ENCODE data around the gene ATP5F1D. TPM values are rescaled to one million over a fixed set of nuclear protein-coding genes. Genes with fewer than 3 reads are reported as not detected.

The ATP5F1D gene
- total RNA-seq, 2 experiments from 2014 or later: 171 to 173 TPM

DNA sequence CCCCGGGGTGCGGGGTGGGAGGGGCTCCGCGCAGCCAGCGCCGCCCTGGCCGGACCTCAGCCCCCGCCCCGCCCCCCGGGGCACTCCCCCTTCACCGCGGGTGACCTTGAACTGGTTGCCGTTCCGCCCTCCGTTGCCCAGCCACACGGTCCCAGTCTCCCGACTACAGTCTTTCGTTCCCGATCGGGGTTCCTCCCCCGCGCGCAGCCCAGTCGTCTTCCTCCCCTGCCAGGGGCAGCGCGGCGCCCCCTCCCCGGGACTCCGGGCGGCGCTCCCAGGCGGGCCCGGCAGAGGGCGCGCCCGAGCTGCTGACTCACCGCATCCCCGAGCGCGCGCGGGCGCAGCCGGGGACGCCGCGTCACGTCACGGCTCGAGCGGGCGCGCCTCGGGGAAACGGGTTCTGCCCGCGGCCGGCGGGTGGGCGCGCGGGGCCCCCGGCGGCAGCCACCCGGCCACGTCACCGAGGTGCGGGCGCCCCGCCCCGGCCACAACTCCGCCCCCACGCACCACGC, 7.3 kb downstream of the ATP5F1D start:
- POLR2A ChIA-PET: interaction anchor here (1.0 to 1.6 kb wide), 5 partner anchors 12 to 228 kb away, joined by 3 to 12 read pairs (median 3); partner anchors contain the start of genes CIRBP, RNU6-2 and TMEM259
- Mint-ChIP-seq H3K4me3 (peak overlapping the region; percentile 78), H3K9me3 (no peaks in the 10 kb centered on the region), H3K36me3 (ENCODE audit: low read depth) (peaks cover 23% of the 10 kb centered on the region), H3K27me3 (no peaks in the 10 kb centered on the region), H3K27ac (peak overlapping the region; percentile 84), H3K4me1 (peaks cover 14% of the 10 kb centered on the region)
- peak; percentile 84 for DNase-seq
- CTCF ChIA-PET: interaction anchor here (0.5 to 1.0 kb wide), 2 partner anchors 17 to 159 kb away, joined by 3 to 4 read pairs; no protein-coding TSS in a partner anchor

DNA sequence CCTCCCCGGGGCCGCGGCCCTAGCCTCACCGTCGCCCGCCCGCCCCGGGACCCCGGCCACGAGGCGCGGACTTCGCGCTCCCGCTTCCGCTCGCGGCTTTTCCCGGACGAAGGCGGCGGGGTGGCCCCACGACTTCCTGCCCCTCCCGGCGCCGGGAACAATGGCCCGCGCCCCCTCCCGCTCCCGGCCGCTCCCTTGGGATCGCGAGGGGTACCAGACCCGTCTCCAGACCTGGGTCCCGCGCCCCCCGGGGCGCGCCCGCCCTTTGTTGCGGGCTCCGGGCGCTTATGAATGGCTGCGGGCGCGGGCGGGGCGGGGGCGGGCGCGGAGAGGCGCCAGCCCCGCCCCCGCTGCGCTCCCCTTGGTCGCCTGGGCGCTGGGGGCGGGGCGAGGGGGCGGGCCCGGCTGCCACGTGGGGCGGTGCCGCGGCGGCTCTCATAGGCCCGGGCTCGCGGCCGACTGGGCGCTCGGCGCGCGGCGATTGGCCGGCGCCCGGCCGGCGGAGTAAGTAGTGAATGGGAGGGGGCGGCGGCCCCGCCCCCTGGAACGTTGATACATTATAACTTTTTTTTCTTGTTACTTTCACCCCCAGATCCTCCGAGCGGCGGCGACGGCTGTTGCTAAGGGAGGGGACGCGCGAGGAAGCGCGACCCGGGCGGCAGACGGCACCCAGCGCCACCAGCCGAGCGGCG, 7.9 kb downstream of the ATP5F1D start:
- H3K36me3 Mint-ChIP-seq (ENCODE audit: low read depth): peaks cover 24% of the 10 kb centered on the region
- no peaks in the 10 kb centered on the region for H3K9me3 Mint-ChIP-seq
- H3K4me3 Mint-ChIP-seq: peak overlapping the region; percentile 80
- POLR2A ChIA-PET: interaction anchor here (0.6 to 1.6 kb wide), 9 partner anchors 8 to 228 kb away, joined by 3 to 12 read pairs (median 3); partner anchors contain the start of genes ATP5F1D, CIRBP, RNU6-2 and TMEM259
- peaks cover 16% of the 10 kb centered on the region for H3K4me1 Mint-ChIP-seq
- CTCF ChIA-PET: interaction anchor here (1.0 kb wide), 1 partner anchor 17 kb away, joined by 3 read pairs; no protein-coding TSS in a partner anchor
- H3K27me3 Mint-ChIP-seq: no peaks in the 10 kb centered on the region
- DNase-seq: peak; percentile 97
- H3K27ac Mint-ChIP-seq: peak overlapping the region; percentile 82

DNA sequence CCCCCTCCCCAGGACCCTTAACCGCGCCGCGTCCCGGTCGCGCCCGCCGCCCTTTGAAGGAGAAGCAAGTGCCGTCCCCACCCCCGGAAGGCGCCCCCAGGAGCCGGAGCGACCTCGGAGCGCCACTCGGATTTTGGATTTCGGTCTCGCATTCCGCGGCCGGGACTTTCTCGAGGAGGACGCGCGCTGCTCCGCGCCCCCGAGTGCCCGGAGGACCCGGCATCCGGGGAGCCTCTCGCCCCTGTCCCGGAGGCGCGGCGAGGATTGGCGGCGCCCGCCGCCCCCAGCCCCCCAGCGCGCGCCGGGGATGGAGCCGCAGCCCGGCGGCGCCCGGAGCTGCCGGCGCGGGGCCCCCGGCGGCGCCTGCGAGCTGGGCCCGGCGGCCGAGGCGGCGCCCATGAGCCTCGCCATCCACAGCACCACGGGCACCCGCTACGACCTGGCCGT, 8.5 kb downstream of the ATP5F1D start:
- Mint-ChIP-seq H3K27ac (peak overlapping the region; percentile 82), H3K9me3 (no peaks in the 10 kb centered on the region)

DNA sequence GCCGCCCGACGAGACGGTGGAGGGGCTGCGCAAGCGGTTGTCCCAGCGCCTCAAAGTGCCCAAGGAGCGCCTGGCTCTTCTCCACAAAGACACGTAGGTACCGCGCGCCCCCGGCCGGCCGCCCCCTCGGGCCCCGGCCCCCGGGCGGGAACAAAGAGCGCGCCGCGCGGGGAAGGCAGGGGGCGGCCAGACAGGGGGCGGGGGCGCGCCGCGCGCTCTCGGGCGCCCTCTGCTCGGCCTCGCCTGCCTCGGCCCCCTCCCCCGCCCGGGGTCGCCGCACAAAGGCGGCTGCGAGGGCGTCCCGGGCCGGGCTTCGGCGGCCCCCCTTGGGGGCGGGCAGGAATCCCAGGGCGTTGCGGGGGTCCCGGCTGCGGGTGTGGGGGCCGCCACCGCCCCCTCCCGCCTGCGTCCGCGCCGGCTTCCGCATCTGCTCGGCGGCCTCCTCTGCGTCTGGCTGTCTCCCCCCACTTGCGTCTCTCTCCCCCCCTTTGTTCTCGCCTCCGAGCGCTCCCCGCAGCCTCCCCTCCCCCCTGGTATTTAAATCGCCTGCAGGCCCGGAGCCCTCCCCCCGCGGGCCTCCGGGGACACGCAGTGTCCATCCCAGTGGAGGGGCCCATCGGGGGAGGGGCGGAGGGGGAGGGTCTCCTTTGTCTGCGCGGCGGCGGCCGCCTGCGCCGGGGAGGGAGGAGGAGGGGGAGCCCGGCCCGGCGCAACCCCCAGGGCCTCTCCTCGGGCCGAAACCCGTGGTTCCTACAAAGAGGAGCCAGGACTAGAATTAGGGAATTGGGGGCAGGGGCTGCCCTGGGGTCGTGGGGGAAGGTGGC, 9.1 kb downstream of the ATP5F1D start:
- Mint-ChIP-seq H3K4me3 (peak overlapping the region; percentile 96), H3K27me3 (no peaks in the 10 kb centered on the region), H3K27ac (peak overlapping the region; percentile 93), H3K4me1 (peaks cover 22% of the 10 kb centered on the region), H3K9me3 (no peaks in the 10 kb centered on the region), H3K36me3 (ENCODE audit: low read depth) (peaks cover 32% of the 10 kb centered on the region)
- DNase-seq: peak; percentile 56
- ChIA-PET CTCF (no interaction called here), POLR2A (interaction anchor here (0.6 to 3.3 kb wide), 5 partner anchors 9 to 229 kb away, joined by 3 to 162 read pairs (median 3); partner anchors contain the start of genes ATP5F1D, CIRBP and RNU6-2)

More for the DNA sequence above, 8.5 kb downstream of the ATP5F1D start:
- Mint-ChIP-seq H3K4me3 (peak overlapping the region; percentile 80), H3K36me3 (ENCODE audit: low read depth) (peaks cover 28% of the 10 kb centered on the region), H3K4me1 (peaks cover 17% of the 10 kb centered on the region), H3K27me3 (no peaks in the 10 kb centered on the region)
- ChIA-PET POLR2A (interaction anchor here (0.6 to 1.0 kb wide), 4 partner anchors 9 to 229 kb away, joined by 3 to 10 read pairs (median 3); partner anchors contain the start of genes ATP5F1D, CIRBP and RNU6-2), CTCF (no interaction called here)
- DNase-seq: no peak

DNA sequence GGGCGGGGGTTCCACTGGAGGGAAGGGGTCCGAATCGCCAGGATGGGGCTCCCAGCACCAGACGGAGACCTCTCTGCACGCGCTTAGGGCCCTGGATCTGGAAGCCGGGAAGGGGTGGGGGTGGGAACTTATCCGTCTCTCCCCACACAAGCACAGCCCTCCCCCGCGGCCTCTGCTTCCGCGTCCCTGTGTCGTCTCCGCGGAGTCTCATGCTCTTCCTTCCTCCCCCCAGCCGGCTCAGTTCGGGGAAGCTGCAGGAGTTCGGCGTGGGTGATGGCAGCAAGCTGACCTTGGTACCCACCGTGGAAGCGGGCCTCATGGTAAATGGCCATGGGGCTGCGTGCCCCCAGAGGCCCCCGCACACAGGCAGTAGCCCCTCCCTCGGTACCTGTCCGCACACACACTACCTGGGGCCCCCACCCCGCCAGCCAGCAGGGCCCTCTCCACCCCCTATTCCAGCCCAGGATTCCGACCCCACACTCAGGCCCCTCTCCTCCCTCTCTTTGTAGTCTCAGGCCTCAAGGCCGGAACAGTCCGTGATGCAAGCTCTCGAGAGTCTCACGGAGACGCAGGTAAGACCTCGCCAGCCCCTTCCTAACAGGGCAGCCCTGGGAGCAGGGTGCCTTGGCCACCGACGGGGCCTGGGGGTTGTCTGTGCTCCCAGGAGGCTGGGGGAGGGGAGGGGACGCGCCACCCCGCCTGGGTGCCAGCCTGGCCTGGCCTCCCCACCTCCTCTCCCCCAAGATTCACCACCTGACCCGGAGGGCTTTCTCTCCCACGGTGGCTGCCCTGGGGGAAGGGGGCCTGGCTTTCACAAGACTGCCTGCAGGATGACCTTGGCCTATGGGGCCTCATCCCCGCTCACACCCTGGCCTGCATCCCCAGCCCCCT, 10.0 kb downstream of the ATP5F1D start:
- H3K9me3 Mint-ChIP-seq: no peaks in the 10 kb centered on the region
- ChIA-PET CTCF (interaction anchor here (4.9 kb wide), 1 partner anchor 15 kb away, joined by 44 read pairs; no protein-coding TSS in a partner anchor), POLR2A (interaction anchor here (3.3 kb wide), 1 partner anchor 13 kb away, joined by 162 read pairs; the partner anchor contains the start of gene CIRBP)
- peak overlapping the region; percentile 93 for H3K27ac Mint-ChIP-seq
- H3K4me3 Mint-ChIP-seq: peak overlapping the region; percentile 96
- peak; percentile 76 for DNase-seq
- no peaks in the 10 kb centered on the region for H3K27me3 Mint-ChIP-seq
- H3K36me3 Mint-ChIP-seq (ENCODE audit: low read depth): peaks cover 38% of the 10 kb centered on the region
- H3K4me1 Mint-ChIP-seq: peaks cover 21% of the 10 kb centered on the region

DNA sequence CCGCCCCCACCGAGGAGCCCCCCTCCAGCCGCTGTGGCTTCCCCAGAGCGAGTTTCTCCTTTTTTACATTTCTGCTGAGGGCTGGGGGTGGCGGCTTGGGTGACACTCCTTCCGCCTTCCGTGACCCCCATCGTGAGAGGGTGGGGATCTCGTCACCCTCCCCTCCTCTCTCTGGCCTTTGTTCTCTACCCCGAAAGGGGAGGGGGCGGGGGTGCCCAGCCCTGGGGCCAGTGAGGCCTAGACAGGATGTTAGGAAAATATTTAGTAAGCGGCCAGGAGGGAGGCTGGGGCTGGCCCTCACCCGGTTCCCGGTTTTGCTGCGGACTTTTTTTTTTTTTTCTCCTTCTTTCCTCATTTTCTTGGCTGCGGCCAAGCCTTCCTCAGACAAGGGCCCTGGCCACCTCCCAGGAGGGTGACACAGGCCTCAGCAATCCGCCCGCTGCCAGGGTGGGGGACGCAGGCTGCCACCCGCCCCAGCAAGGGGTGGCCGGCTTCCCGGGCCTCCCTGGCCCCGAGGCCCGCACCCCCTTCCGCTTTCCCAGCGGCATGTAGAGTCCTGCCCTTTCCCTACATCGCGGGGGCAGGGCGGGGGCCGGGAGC, 10.8 kb downstream of the ATP5F1D start:
- peak overlapping the region; percentile 93 for H3K27ac Mint-ChIP-seq
- H3K4me1 Mint-ChIP-seq: peaks cover 21% of the 10 kb centered on the region
- H3K36me3 Mint-ChIP-seq (ENCODE audit: low read depth): peaks cover 42% of the 10 kb centered on the region
- no peaks in the 10 kb centered on the region for H3K9me3 Mint-ChIP-seq
- CTCF ChIA-PET: interaction anchor here (0.8 to 4.9 kb wide), 4 partner anchors 8 to 17 kb away, joined by 4 to 44 read pairs (median 18); partner anchors contain the start of genes ATP5F1D and CIRBP
- peak overlapping the region; percentile 96 for H3K4me3 Mint-ChIP-seq
- POLR2A ChIA-PET: interaction anchor here (0.6 to 3.3 kb wide), 7 partner anchors 8 to 178 kb away, joined by 3 to 162 read pairs (median 6); partner anchors contain the start of genes ATP5F1D, CIRBP and FAM174C
- H3K27me3 Mint-ChIP-seq: no peaks in the 10 kb centered on the region
- peak; percentile 70 for DNase-seq

DNA sequence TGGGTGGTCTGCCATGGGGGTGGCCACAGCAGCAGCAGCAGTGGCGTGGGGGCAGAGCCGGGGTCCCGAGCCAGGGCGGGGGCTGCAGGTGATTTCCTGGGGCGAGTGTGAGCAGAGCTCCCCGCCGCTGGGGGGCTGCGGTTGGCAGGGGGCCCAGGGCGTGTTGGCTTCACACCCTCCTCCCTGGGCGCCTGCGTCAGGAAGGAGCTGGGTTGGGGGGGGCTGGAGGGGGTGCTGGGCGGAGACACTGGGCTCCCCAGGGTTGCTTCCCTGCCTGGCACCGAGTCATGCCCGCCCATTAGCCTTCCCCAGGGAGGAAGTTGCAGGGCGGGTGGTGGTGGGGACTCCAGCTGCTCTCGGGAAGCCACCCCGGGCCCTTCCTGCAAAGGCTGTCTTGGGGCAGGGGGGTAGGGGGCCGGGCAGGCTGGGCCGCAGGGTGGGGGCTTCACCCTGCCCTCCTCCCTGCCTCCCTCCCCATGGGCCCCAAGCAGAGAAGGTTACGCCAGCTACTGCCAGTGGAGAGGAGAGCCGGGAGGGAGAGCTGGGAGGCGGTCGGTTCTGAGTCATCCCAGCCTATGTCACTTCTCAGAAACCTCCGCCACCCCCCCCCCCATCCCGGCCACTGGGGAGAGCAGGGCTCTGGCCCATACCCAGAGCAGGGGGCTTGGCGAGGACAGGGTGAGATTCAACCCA, 11.4 kb downstream of the ATP5F1D start:
- ChIA-PET POLR2A (interaction anchor here (0.6 to 3.3 kb wide), 10 partner anchors 9 to 213 kb away, joined by 3 to 162 read pairs (median 5); partner anchors contain the start of genes ABCA7, ARHGAP45, ATP5F1D and CIRBP), CTCF (interaction anchor here (0.8 to 4.9 kb wide), 4 partner anchors 9 to 16 kb away, joined by 4 to 44 read pairs (median 18); partner anchors contain the start of genes ATP5F1D and CIRBP)
- peak overlapping the region; percentile 85 for H3K27ac Mint-ChIP-seq
- H3K27me3 Mint-ChIP-seq: no peaks in the 10 kb centered on the region
- peaks cover 28% of the 10 kb centered on the region for H3K4me1 Mint-ChIP-seq
- peaks cover 48% of the 10 kb centered on the region for H3K36me3 Mint-ChIP-seq (ENCODE audit: low read depth)
- no peaks in the 10 kb centered on the region for H3K9me3 Mint-ChIP-seq
- peak; percentile 86 for DNase-seq
- peak overlapping the region; percentile 96 for H3K4me3 Mint-ChIP-seq

DNA sequence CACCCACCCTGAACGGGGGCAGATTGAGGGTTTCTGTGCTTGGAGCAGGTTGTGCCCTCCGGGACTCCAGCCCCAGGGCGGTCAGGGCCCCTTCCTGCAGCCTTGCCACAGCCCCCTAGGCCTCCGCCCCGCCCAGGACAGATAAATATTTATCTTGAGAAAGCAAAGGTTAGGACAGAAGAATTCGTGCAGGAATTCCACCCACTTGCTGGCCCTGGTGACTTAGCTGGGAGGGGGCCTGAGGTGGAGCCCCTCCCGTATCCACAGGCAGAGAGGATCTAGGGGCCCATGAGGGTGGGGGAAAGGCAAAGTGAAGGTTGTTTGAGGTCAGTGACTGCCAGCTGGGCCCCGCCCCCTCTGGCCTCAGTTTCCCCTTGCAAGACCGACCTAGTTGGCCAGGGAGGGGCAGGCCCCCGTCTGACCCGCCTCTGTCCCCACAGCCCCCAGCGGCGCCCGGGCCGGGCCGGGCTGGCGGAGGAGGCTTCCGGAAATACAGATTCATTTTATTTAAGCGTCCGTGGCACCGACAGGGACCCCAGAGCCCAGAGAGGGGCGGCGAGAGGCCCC, 12.0 kb downstream of the ATP5F1D start:
- Mint-ChIP-seq H3K27me3 (no peaks in the 10 kb centered on the region), H3K36me3 (ENCODE audit: low read depth) (peaks cover 54% of the 10 kb centered on the region), H3K4me1 (peaks cover 33% of the 10 kb centered on the region), H3K4me3 (peak overlapping the region; percentile 96), H3K9me3 (no peaks in the 10 kb centered on the region), H3K27ac (peak overlapping the region; percentile 85)
- ChIA-PET POLR2A (interaction anchor here (1.0 to 3.3 kb wide), 9 partner anchors 9 to 214 kb away, joined by 3 to 162 read pairs (median 5); partner anchors contain the start of genes ABCA7, ARHGAP45, ATP5F1D and CIRBP), CTCF (interaction anchor here (0.8 to 4.9 kb wide), 4 partner anchors 9 to 16 kb away, joined by 4 to 44 read pairs (median 18); partner anchors contain the start of genes ATP5F1D and CIRBP)
- DNase-seq: no peak

DNA sequence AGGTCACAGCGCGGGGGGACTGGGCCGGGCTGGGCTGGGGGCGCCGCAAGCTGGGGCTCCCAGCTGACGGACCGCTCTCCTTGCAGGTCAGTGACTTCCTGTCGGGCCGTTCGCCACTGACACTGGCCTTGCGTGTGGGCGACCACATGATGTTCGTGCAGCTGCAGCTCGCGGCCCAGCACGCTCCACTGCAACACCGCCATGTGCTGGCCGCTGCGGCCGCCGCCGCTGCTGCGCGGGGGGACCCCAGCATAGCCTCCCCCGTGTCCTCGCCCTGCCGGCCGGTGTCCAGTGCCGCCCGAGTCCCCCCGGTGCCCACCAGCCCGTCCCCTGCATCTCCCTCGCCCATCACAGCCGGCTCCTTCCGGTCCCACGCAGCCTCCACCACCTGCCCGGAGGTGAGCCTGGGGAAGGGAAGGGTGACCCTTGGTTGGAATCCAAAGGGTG, 12.6 kb downstream of the ATP5F1D start:
- Mint-ChIP-seq H3K4me3 (peak overlapping the region; percentile 41), H3K27me3 (no peaks in the 10 kb centered on the region), H3K36me3 (ENCODE audit: low read depth) (peaks cover 59% of the 10 kb centered on the region), H3K27ac (peak overlapping the region; percentile 56), H3K4me1 (peaks cover 37% of the 10 kb centered on the region), H3K9me3 (no peaks in the 10 kb centered on the region)
- ChIA-PET POLR2A (interaction anchor here (1.1 to 3.3 kb wide), 6 partner anchors 10 to 214 kb away, joined by 4 to 162 read pairs (median 8); partner anchors contain the start of genes ABCA7, CIRBP and FAM174C), CTCF (interaction anchor here (1.9 to 4.9 kb wide), 2 partner anchors 10 to 13 kb away, joined by 29 to 44 read pairs; no protein-coding TSS in a partner anchor)
- no peak for DNase-seq

DNA sequence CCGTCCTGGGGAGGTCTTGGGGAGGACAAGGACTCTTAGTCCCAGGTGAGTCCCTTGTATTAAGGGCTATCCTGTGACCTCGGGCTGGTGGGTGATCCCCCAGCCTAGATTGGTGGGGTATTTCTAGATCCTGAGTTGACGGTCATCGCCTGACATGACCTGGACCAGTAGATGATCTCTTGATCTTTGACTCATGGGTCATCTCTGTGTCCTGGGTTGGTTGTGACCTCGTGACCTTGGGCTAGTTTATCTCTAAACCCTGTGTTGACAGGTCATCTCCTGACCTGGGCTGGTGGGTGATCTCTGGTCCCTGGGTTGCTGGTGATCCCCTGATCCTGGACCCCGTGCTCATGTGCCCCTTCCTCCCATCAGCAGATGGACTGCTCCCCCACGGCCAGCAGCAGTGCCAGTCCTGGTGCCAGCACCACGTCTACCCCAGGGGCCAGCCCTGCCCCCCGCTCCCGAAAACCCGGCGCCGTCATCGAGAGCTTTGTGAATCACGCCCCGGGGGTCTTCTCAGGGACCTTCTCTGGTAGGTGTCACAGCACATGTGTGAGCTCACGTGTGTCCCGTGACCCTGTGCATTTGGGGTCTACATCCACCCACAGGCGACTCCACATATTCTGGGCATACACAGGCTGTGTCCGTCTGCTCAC, 13.1 kb downstream of the ATP5F1D start:
- peak overlapping the region; percentile 41 for H3K4me3 Mint-ChIP-seq

More for the DNA sequence above, 13.1 kb downstream of the ATP5F1D start:
- ChIA-PET POLR2A (interaction anchor here (7.3 kb wide), 1 partner anchor 13 kb away, joined by 119 read pairs; the partner anchor contains the start of gene CIRBP), CTCF (interaction anchor here (1.7 to 4.9 kb wide), 2 partner anchors 10 to 12 kb away, joined by 8 to 44 read pairs; no protein-coding TSS in a partner anchor)
- DNase-seq: no peak
- Mint-ChIP-seq H3K27ac (peak overlapping the region; percentile 56), H3K36me3 (ENCODE audit: low read depth) (peaks cover 62% of the 10 kb centered on the region), H3K27me3 (no peaks in the 10 kb centered on the region), H3K9me3 (no peaks in the 10 kb centered on the region), H3K4me1 (peaks cover 43% of the 10 kb centered on the region)
